IMR-90 (cell line): Measurements from ENCODE around the gene PCED1A.

ENCODE experiments used
- BHLHE40 ChIP-seq: fragments of 150-350 bp; IDR thresholded peaks from 2 replicates; pipeline ENCODE4 v1.6.1; 2016; ENCODE audit warnings: mild to moderate bottlenecking, low read depth, low read length
- CEBPB ChIP-seq: IDR thresholded peaks from 2 replicates; pipeline ENCODE4 v1.6.1; 2012; ENCODE audit warnings: low read depth, low read length, improper control_type of control experiment
- CHD1 ChIP-seq: IDR thresholded peaks from 2 replicates; pipeline ENCODE4 v1.6.1; 2012; ENCODE audit warnings: low read depth, low read length, improper control_type of control experiment
- CTCF ChIP-seq: conservative IDR thresholded peaks from 2 replicates; pipeline ENCODE4 v1.5.1; 2012; ENCODE audit warnings: mild to moderate bottlenecking, low read depth, low read length, improper control_type of control experiment
- ELK1 ChIP-seq: fragments of 150-350 bp; IDR thresholded peaks from 2 replicates; pipeline ENCODE4 v1.6.1; 2016; ENCODE audit warnings: low read depth, mild to moderate bottlenecking, low read length, moderate library complexity, borderline replicate concordance
- FOS ChIP-seq: fragments of 150-350 bp; IDR thresholded peaks from 2 replicates; pipeline ENCODE4 v1.6.1; 2016; ENCODE audit warnings: low read depth, low read length
- MAFK ChIP-seq: IDR thresholded peaks from 2 replicates; pipeline ENCODE4 v1.6.1; 2012; ENCODE audit warnings: low read depth, low read length, improper control_type of control experiment
- NFE2L2 ChIP-seq: fragments of 150-350 bp; IDR thresholded peaks from 2 replicates; pipeline ENCODE4 v1.6.1; 2016; ENCODE audit warnings: low read depth, mild to moderate bottlenecking, low read length
- POLR2A ChIP-seq: IDR thresholded peaks from 2 replicates; pipeline ENCODE4 v1.6.1; 2012; ENCODE audit warnings: mild to moderate bottlenecking, low read depth, low read length
- RAD21 ChIP-seq: IDR thresholded peaks from 2 replicates; pipeline ENCODE4 v1.6.1; 2012; ENCODE audit warnings: low read length, improper control_type of control experiment
- RCOR1 ChIP-seq: IDR thresholded peaks from 2 replicates; pipeline ENCODE4 v1.6.1; 2012; ENCODE audit warnings: mild to moderate bottlenecking, low read length, improper control_type of control experiment; ENCODE audit not compliant: insufficient replicate concordance
- RFX5 ChIP-seq: IDR thresholded peaks from 2 replicates; pipeline ENCODE4 v1.8.0; 2012; ENCODE audit warnings: low read depth, mild to moderate bottlenecking, low read length, moderate library complexity
- SMC3 ChIP-seq: fragments of 150-350 bp; IDR thresholded peaks from 2 replicates; pipeline ENCODE4 v1.6.1; 2016; ENCODE audit warnings: low read depth, mild to moderate bottlenecking, antibody characterized with exemption, low read length, moderate library complexity
- USF2 ChIP-seq: fragments of 150-350 bp; IDR thresholded peaks from 2 replicates; pipeline ENCODE4 v1.6.1; 2017; ENCODE audit warnings: mild to moderate bottlenecking, antibody characterized with exemption, low read length, low read depth

- no peak for TF ChIP-seq CTCF
- no peak for TF ChIP-seq POLR2A
- no peak for TF ChIP-seq CHD1
- TF ChIP-seq MAFK, result no peak
- no peak for TF ChIP-seq RFX5
- TF ChIP-seq RAD21, result no peak
- TF ChIP-seq FOS, result no peak
- no peak for TF ChIP-seq NFE2L2
- TF ChIP-seq USF2, result no peak
- TF ChIP-seq ELK1, result no peak
- TF ChIP-seq SMC3, result no peak
- no peak for TF ChIP-seq BHLHE40
- no peak for TF ChIP-seq RCOR1
- no peak for TF ChIP-seq CEBPB
Measured at GRCh38 chr20:2889209-2889608, 48.8 kb upstream of the PCED1A start.
